ENCODE results near the gene ACO2.
"Not testable (repeated sequence)": the region's sequence is repeated elsewhere in the genome, so short reads cannot be mapped to it uniquely, and the experiment has no call there.

The ACO2 gene

GRCh38 chr22:41446057-41446501 is 22.8 kb upstream of the ACO2 start:
- no peak for TF ChIP-seq CTCF (IDR thresholded peaks at IDR 0.05; ENCODE audit: borderline replicate concordance, insufficient read depth, low read depth, low read length)
- peak overlapping the region; percentile 99 for H3K4me3 ChIP-seq (ENCODE audit: low read depth, low read length)

- no peak for TF ChIP-seq CTCF (IDR thresholded peaks at IDR 0.05; ENCODE audit: borderline replicate concordance, insufficient read depth, low read depth, low read length)
- H3K4me3 ChIP-seq (ENCODE audit: low read depth, low read length) = peak within 1 kb of the TSS; percentile 99
Observed at GRCh38 chr22:41446639-41447434, 22.1 kb upstream of the ACO2 start, which contains the start of gene TOB2. Gene TOB2 (minus strand): TSS chr22:41446801. CDS start chr22:41437345, 9,456 bp downstream.

GRCh38 chr22:41447435-41448188 is 21.3 kb upstream of the ACO2 start:
- no peak for TF ChIP-seq CTCF (IDR thresholded peaks at IDR 0.05; ENCODE audit: borderline replicate concordance, insufficient read depth, low read depth, low read length)
- peak overlapping the region; percentile 99 for H3K4me3 ChIP-seq (ENCODE audit: low read depth, low read length)

GRCh38 chr22:41448189-41448808 is 20.6 kb upstream of the ACO2 start:
- no peak for TF ChIP-seq CTCF (IDR thresholded peaks at IDR 0.05; ENCODE audit: borderline replicate concordance, insufficient read depth, low read depth, low read length)
- peak overlapping the region; percentile 99 for H3K4me3 ChIP-seq (ENCODE audit: low read depth, low read length)

- TF ChIP-seq CTCF (IDR thresholded peaks at IDR 0.05; ENCODE audit: borderline replicate concordance, insufficient read depth, low read depth, low read length) = no peak
- no peak overlapping the region for H3K4me3 ChIP-seq (ENCODE audit: low read depth, low read length)
Observed at GRCh38 chr22:41458161-41458728, 10.7 kb upstream of the ACO2 start.

- no peak overlapping the region for H3K4me3 ChIP-seq (ENCODE audit: low read depth, low read length)
- TF ChIP-seq CTCF (IDR thresholded peaks at IDR 0.05; ENCODE audit: borderline replicate concordance, insufficient read depth, low read depth, low read length) = no peak
Observed at GRCh38 chr22:41459431-41459830, 9.5 kb upstream of the ACO2 start.

- H3K4me3 ChIP-seq (ENCODE audit: low read depth, low read length) = not testable (repeated sequence)
Observed at GRCh38 chr22:41460071-41460470, 8.8 kb upstream of the ACO2 start.

Measured in GM12875 (cell line).